Amygdala (tissue), 56 donors: ENCODE data around the gene ERGIC2.

Experiments
- DNase-seq, 56 donors: peaks; one replicate each; lab custom pipeline; 2025; lab: John Stamatoyannopoulos, UW

The ERGIC2 gene

DNA sequence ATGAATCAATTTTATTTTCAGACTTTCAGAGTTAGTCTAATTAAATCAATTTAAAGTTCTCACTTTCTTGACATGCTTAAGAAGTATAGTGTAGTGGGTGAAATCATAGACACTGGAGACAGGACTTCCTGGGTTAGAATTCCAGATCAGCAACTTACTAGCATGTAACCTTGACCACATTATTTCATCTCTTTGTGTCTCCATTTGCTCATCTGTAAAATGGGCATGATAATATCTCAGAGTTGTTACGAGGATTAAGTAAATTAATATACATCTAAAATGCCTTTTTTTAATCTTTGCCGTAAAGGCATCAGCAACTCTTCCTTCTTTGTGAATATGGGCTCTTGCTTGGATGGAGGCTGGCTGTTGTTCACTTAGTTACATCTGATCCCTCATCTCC, 1.3 kb upstream of the ERGIC2 start:
- DNase-seq = no peak

DNA sequence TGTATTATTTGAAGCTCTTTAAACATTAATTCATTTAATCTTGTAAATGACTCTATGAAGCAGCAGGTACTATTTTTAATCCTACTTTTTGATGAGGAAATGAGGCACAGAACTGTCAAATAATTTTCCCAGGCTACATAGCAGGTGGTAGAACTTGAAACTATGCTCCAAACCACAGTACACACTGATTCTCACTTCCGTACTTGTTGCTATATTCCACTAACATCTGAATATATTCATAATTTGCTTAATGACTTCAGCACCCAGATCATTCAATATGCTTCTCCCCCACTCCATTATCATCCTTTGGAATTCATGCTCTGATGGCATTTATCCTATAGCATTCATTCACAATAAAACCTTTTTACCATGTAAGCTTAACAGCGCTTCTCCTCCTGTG, 4.9 kb downstream of the ERGIC2 start:
- DNase-seq = no peak

DNA sequence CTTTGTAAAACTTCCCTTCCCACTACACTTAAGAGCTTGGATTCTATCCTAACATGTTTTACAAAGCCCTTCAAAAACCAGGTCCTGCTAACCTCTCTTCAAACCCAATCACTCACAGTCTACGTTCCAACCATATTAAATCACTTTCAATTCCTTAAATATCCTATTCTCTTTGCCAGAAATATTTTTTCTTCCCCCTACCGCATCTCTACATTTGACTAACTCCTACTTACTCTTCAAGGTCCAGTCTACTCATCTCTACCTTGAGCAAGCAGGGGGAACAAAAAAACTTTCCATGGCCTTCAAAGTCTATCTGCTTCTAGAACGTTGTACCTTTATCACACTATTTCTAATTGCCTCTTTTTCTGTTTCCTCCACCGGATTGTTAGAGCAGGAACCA, 6.1 kb downstream of the ERGIC2 start:
- no peak for DNase-seq

DNA sequence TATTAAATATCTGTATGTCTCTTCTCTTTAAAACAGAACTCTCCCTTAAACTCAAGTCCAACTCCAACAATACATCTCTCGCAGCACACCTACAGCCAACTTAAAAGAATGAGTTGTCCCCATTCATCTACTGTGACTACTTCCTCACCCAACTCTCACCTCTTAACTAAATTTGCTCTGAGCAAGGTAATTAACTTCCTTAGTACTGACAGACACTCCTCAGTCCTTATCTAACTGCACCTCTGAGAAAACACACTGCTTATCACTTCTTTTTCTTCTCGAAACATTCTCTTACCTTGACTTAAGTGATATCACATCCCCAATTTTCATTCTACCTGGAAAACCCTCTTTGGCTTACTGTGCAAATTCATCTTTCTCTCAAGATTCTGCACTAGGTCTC, 7.0 kb downstream of the ERGIC2 start:
- DNase-seq = no peak

DNA sequence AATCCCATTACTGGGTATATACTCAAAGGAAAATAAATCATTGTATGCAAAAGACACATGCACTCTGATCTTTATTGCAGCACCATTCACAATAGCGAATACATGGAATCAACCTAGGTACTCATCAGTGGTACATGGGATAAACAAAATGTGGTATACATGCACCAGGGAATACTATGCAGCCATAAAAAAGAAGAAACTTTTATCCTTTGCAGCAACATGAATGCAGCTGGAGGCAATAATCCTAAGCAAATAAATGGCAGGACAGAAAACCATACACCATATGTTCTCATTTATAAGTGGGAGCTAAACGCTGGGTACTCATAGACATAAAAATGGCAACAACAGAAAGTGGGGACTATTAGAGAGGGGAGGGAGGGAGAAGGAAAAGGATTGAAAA, 15.9 kb downstream of the ERGIC2 start:
- DNase-seq = no peak

DNA sequence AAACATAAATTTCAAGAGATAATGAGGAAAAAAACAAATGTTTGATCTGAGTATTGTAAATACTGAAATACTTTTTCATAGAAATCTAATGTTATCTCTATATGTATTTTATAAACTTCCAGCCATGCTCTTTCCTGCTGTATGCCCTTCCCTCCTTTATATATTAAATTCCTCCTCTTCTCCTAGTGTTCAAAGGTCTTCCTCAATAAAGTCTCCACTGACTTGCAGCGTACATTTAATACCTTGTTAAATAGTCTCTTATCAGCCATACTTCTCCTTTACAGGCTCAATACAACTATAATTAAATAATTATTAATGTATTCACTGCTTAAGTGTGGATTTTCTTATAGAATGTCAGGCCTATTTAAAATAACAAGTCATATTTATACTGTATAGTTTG, 26.0 kb downstream of the ERGIC2 start:
- DNase-seq = no peak

DNA sequence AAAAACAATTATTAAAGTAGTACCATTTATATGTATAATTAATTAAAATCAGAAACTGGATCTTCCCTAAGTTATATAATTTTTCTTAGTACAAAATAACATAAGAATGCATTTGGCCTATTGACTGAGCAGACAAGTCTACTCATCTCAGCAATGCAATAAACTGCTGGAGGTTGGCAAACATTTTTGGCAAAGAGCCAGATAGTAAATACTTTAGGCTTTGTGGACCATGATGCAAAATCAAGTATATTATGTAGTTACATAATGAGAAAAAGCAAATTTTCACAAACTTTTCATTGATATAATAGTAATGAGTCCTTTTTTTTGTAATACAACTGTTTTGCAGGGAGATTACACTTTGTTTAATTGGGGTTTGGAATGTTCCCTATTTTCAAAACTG, 30.9 kb downstream of the ERGIC2 start:
- no peak for DNase-seq

DNA sequence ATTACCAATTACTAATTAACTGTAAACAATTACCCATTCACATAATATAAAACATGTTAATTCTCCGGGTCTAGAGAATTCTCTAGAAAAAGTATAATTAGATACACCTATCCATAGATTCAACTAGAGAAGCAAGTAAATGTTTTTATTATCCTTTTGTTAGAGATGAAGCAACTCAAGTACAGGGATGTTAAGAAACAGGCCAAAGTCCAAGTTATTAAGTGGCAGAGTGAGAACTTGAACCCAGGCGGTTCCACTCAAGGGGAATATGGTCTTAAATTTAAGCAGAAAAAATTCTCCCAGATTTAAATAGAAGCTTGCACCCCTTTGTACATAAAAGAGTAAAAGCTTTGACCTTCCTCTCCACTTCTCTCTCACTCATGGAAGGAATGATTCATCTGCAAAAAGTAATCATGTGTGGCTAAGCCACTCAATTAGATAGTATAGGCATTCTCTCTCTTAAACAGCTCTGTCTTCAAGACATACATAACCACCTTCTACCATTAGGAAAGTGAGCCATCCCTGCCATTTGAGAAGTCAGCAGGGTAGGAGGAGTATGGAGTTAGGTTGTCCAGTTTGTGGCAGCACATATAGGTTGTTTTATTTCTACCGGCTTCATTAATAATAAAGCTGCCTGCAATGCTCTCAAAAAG, 34.1 kb downstream of the ERGIC2 start:
- no peak for DNase-seq

DNA sequence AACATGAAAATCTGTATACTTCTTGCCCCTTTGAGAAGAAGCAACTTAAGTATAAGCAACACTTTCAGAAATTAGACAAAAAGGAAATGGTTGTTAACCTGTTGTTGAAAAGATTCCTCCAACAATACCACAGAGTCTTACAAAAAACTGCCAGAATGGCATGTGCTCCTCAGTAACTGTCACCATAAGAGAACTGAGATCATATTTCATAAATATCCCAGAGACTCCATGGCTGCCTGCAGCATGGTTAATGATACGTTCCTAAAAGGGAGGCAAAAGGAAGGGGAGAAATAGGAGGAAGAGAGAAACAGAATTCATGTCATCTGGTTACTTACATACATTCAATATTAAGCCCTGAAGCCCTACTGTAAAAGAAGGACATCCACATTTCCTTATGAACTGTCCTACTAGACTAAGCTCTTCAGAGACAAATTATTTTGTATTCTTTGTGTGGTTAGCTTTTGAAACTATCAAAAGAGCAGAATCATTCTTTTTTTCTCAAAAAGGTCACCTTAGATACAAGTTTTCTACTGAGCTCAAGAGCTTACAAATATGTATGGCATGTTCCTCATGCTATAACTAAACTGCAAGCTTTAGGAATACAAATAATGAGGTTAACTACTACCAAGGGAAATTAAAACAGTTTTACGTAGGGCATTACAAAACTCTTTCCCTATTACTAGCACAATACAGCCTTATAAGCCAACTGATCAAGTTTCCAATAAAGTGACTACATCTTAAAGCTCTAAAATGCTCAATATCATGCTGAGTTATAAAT, 37.8 kb downstream of the ERGIC2 start:
- no peak for DNase-seq

DNA sequence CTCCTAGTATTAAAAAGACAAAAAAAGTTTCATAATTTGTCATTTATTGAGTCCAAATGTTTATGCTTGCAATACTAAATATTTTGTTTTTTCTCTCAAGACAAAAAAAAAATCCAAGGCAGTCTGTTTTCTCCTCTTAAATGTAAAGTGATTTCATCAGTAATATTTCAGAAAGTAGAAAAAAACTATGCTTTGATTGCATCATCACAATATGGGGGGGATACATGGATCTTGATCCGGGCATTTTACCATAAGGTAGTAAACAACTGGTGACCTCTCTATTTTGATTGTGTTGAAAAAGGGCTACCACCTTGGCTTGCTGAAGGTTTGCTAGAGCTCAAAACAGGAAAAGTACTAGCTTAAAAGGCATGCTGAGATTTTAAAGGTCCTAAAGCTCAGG, 43.6 kb downstream of the ERGIC2 start:
- DNase-seq = no peak

DNA sequence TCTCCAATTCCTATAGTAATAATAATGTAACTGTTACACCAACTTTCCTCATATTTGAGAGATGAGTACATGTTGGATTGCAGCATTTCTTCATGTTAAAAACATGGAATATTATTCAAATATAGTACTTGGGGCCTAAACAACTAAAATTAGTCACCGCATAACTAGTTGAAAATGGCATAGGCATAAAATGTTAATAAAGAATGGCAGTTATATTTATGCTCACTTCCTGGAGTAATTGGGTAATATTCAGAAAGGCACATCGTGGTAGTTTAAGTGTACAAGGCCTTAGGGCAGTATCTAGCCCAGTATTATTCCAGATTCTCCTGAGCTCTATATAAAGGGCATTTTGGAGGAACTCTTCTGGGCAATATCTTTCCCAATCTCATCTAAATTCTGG, 46.0 kb downstream of the ERGIC2 start:
- DNase-seq = no peak

DNA sequence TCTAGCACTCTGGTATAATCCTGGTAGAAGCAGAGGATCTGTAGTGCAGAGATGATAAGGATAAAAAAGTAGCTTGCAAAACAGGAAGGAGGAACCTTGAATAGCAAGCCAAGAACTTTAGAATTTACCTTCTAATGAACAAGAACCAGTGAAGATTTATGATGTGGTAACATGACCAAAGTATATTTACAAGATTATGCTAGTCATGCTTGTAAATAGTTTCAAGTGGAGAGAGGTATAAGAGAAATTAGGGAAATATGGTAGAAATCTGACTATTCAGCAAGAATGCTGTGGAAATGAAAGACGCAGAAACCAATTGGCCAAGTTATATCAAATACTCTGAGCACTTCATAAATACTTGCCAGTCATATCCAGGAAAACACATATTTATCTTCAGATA, 47.8 kb downstream of the ERGIC2 start:
- no peak for DNase-seq

DNA sequence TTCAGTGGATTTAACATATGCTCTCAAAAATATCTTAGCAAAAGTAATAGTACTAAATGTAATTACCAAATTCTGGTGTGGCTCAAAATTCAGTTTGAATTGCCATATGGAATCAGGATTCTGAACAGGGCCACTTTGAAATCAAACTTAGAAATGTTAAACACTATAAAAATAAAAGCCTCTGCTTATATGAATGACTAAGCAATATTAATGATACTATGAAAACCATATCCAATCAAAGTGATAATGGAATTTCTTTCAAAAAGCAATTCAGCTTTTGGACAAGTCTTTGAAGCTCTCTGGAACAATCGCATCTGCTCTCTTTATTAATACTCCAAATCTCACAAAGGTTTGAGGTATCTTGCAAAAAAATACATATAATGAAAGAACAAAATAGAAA, 51.6 kb downstream of the ERGIC2 start:
- DNase-seq = no peak

DNA sequence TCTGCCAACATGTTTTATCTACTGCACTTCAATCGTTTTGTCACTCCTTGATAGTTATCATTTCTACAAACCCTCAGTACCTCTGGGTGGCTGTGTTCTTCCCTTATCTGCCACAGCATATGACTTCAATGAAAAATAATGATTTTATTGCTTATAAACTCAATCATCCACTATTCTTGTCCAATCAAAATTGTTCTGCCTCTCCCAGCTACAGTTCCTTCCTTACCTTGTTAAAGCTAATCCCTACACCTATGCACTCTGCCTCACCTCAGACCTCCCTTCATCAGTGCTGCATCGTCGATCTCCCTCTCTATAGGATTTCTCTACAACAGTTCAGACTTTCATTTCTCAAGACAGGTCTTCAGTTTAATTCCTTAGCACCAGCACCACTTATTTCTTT, 58.8 kb downstream of the ERGIC2 start:
- DNase-seq = no peak

DNA sequence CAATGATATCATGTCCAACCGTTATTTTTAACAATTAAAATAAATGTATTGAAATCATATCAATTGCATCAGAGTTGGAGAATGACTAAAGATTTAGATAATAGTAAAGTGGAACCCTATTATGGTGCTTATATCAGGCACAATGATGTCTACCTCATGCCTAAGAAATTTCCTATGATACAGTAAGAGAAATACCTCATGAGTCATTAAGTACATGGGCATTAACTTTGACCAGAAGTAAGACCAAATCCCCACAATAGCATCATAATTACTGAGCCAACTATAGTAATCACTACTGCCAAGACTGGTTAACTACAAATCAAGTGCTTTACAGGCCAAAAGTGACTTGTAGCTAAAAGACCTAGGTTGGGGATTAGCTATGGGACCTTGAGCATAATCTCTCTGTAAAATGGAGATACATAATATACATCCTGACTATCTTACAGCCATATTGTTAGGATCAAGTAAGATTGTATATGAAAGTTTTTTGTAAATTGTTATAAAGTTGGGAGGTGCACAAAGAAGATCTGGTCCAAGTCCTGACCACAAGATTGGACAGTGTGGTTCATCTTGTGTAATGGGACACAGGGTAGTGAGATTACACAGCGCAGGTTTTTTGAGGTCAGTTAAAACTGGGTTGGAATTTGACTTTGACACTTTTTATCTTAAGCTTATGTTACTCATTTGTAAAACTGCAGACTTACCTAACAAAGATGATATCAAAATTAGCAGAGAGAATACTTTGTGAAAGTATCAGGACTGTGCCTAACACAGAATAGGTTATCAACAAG, 60.5 kb downstream of the ERGIC2 start:
- no peak for DNase-seq

DNA sequence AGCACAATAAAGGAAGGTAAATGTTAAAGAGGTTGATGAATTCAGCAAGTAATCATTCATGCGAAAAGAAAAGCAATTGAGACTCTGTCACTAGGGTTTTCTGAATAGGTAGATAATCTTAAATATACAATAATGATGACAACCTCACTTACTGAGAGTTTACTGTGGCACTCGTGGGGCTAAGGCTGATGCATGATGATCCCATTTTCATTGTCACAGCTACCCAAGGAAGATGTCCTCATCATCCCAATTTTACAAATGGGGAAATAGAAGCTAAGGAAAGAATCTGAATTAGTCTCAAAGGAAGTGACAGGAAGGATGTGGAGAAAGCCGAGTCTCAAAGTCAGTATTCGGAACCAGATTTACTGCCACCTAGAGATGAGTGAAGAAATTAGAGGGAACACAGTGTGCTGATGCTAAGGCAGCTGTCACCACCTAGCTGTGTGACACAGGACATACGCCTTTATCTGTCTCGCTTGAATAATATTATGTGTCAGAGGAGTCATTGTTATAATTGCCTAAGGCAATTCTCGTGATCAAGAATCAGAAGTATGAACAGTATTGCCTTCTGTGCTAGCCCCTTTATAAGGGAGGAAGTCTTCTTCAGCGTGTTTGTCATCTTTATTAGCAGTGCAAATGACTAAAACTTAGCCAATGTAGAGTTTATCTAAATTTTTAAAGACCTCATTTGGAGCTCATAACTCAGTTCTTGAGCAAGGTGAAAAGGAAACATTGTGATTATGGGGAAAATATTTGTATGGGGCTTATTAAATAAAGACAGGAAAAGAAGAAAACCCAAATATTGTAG, 63.2 kb downstream of the ERGIC2 start:
- peak in 43 of 56 donors; percentile 3 to 75 (median 21) for DNase-seq

DNA sequence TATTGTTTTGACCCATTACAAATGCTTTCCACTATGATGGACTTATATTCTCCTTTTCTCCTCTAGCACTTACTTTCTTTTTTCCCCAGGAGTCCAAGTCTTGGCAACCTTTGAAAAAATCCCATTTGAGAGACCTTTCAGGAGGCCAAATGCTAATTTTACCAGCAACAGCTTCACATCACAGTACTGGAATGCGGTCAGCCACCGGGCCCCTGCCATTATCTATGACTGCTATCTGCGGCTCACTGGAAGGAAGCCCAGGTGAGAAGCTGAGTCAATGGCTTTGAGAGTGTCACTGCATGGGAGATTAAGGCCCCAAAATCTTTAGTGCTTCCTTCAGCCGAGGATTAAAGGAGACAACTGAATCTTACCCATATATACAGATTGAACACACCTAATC, 64.2 kb downstream of the ERGIC2 start:
- peak in 3 of 56 donors; percentile 1 to 8 (median 3) for DNase-seq

DNA sequence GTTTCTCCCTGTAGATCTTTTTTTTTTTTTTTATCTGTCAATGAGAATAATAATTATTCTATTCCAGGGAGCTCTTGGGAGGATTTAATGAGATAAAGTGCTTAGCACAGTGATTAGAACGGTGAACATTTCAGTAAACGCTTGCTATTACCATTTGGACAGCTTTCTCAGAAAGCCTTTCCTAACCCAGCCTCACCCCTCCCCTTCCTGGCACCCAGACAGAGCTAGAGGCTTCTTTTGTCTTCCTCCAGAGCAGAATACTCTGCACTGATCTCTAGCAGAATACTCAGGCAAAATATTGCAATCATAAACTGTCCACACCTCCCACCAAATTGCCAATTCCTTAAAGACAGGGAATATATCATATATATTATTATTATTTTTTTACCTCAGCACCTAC, 66.6 kb downstream of the ERGIC2 start:
- DNase-seq = peak in 24 of 56 donors; percentile 0 to 57 (median 12)

DNA sequence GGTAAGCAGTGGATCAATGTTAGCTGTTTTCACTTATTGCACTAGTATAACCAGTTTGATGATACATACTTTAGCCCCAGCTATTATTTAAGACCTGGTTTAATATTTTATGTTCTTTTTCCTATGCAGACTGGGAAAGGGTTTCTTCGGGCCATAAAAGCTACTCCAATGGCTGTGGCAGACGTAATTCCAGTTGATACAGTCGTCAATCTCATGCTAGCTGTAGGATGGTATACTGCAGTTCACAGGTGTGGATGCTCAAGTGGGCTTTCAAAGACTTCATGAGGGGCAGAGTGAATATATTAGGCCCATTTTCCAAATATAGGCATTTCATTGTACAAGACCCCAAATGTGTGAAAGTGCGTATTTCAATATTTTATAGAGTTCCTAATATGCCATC, 70.1 kb downstream of the ERGIC2 start:
- no peak for DNase-seq

DNA sequence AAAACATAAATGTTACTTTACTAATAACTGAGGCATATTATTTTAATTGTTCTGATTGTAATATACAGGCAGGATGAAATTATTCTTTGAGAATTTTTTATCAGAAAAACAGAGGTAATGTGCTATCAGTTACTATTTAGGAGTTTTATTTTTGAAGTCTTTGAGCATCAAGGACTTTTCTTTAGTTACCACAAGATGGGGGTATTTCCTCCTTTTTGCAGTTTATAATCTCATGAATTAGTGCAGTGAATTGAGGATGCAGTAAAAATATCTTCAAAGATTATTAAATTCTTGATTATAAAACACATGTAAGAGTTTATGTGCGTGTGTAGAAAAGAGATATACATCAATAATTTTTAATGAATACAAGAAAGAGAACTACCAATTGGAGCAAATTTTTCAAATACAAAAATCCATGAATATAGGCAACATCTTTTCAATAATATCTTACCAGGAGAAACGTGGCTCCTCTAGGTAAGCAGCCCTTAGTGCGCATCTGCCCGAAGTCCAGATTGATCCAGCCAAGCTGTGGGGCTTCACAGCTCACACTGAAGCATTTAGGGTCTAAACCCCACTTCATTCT, 71.6 kb downstream of the ERGIC2 start:
- DNase-seq = no peak
